HG02943 (cell line): ENCODE measurements around the gene GID4.

Experiments
- ATAC-seq: cut with Tn5 transposase; IDR thresholded peaks from one replicate; pipeline ENCODE4 v1.9.1; 2021; ENCODE audit warnings: mild to moderate bottlenecking, low read depth, moderate library complexity; ENCODE audit not compliant: unreplicated experiment

The GID4 gene

DNA sequence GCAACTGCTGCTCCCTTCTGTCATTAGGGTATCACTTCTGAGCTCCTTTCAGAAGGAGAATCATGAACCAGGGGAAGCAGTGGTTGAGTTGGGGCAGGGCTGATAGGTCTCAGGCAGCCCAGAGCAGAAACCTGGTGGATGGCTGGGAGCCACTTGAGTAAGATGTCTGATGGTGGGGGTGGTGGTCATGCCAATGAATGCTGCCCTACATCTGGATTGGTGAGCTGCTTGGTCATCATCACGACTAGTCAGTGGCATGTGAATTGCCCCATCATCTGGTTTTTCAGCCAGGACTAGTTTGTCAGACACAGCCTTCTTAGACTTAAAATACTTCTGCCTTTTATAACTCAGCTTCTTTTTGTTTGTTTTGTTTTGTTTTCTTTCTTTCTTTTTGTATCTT lies 2.6 kb downstream of the GID4 start:
- ATAC-seq: no peak

DNA sequence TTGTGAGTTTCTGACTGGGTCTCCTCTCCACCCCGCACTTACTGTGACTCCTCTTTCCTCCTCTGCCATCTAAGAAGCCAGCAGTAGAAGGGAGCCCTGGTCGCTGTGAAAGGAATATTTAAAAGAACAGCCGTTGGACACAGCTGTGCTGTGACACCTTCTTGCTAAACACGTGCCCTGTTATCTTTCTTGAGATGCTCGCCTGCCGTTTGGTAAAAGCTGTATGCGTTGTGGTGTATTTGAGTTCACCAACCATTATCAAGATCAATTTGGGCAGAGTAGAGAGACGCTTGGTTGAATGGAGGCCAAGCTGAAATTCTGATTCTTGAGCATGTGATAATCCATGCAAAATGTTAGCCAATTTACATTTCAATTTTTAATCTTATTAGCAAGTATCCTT lies 3.8 kb downstream of the GID4 start:
- no peak for ATAC-seq

DNA sequence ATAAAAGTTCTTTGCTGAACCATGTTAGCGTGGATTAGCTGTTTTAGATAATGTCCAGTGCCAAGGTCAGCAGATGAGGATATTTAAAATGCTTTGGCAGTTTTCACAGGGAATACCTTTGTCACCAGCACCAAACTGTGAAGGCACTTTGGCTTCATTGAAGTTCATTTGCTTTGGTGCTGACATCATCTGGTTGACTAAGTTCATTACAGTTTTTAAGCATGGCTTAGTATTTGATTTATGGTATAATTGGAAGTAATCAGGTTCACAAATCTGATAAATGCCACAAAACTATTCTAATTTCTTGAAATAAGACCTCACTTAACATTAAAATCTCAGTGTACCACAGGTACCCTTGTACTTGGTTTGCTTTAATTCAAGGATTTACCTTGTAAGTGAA lies 4.3 kb downstream of the GID4 start:
- ATAC-seq: no peak

DNA sequence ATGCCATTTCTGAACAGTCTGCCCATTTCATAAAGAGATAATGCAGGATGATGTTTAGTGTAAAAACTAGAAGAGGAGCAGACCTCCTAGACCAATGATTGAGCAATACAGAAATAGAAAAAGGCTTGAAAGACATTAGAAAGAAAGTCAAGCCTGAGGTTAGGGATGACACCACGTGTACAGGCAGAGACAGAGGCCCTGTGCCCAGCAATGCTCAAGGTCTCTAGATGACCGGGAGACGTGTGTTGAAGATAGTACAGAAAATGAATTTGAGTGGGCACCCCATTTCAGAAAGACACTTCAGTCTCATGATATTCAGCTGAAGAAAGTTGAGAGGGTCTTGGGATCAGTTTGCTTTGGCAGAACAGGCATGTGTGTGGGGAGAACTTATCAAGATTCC lies 5.4 kb downstream of the GID4 start:
- ATAC-seq: no peak

DNA sequence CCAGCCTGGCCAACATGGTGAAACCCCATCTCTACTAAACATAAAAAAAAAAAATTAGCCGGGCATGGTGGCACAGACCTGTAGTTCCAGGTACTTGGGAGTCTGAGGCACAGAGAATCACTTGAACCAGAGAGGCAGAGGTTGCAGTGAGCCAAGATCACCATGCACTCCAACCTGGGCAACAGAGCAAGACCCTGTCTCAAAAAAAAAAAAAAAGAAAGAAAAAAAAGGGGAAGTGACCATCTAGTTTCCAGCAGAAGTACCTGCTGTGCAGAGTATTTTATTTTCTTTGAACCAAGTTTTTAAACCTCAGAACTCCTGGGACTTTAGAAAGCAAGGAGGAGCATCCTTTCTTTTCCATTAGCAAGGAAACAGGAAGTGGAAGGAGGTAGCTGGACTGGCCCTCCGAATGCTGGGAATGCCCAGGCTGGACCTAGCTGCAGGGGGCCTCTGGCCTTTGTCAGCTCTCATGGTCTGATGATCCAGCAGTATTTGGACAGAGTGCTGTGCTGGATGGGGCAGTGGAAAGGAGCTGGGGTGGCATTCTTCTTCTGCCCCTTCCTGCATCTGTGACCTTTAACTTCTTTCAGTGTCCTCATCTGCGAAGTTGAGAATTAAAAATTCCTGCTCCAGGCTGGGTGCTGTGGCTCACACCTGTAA lies 6.6 kb downstream of the GID4 start:
- no peak for ATAC-seq

DNA sequence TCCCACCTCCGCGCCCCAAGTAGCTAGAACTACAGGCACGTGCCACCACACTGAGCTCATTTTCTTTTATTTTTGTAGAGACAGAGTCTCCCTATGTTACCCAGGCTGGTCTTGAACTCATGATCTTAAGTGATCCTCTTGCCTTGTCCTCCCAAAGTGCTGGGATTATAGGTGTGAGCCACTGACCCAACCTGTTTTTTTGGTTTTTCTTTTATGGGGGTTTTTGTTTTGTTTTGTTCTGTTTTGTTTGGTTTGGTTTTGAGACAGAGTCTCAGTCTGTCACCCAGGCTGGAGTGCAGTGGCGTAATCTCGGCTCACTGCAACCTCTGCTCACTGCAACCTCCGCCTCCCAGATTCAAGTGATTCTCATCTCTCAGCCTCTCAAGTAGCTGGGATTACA lies 16.4 kb downstream of the GID4 start:
- ATAC-seq: no peak

DNA sequence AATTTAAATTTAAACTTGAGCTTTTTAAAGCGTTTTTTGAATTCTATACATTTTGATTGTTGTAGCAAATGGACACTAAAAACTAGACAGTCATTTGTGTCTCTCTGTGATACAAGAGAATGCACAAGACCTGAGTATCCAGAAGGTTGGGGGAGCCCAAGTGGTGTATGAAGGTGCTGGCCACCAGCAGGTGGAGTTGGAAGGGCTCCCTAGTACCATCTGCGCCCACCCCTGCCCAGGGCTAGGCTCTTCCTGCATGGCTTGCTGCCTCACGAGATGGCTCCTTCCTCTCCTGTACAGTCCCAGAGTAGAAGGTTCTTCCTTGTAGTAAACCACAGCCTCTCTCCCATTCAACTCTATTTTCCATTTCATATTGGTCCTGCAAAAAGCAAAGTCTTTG lies 17.0 kb downstream of the GID4 start:
- no peak for ATAC-seq

DNA sequence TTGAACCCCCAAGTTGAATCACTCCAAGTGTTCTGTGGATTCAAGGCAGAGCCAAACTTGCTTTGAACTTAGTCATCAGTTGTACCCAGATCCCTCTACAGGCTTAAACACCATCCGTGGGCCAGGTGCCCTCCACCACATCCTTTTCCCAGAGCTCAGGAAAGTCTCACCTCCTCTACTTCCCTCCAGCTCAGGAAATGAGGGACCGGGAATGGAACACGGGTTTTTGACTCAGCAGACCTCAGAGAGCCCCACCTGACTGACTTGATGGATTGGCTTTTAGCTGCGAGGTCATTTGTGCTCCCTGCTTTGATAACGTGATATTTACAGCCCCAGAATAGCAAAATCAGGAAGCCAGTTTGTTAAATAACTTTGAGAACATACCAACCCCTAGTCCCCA lies 20.1 kb downstream of the GID4 start:
- ATAC-seq: no peak

DNA sequence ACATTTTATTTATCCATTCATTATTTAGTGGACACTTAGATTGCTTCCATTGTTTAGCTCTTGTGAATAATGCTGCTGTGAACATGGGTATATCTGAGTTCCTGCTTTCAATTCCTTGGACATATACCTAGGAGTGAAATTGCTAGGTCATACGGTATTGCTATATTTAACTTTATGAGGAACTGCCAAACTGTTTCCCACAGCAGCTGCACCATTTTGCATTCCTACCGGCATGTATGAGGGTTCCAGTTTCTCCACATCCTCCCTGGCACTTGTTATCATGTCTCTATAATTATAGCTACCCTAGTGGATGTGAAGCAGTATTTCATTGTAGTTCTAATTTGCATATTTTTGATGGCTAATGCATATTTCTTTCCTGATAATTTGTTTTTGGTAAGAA lies 24.8 kb downstream of the GID4 start:
- ATAC-seq: no peak

DNA sequence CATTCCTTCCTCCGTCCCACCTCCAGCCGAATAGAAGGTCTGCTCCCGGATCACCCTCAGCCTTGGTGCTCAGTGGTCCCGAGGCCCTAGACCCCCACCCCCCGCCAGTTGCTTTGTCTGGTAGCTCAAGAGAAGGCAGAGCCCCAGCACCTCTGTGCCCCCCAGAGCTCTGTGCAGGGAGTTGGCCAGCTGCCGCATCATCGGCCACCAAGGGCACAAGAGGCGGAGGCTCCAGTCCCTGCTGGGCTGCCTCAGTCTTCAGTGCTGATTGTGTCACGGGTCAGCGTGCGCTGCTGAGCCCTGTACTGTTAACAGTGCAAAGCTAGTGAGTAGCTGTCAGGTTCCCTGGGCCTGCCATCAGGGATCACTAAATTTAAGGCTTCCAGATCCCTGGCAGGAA lies 26.3 kb downstream of the GID4 start:
- ATAC-seq: no peak

DNA sequence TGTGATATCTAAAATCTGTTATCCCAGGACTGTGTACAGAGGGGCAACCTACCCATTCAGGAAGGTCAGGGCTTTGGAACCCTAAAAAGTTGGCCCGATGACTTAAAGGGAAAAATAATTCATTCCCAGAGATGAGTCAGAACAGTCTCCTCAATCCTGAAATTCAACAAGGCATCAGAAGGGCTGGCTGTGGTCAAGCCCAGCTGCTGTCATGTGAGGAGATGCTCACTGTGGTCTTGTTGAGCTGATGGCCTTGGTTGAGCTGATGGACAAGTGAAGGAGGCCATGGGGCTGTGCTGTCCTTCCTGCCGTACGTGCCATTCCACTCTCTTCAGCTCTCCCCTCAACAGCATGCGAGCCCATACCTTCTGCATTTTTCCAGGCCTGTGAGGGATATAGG lies 27.7 kb downstream of the GID4 start:
- ATAC-seq: no peak

DNA sequence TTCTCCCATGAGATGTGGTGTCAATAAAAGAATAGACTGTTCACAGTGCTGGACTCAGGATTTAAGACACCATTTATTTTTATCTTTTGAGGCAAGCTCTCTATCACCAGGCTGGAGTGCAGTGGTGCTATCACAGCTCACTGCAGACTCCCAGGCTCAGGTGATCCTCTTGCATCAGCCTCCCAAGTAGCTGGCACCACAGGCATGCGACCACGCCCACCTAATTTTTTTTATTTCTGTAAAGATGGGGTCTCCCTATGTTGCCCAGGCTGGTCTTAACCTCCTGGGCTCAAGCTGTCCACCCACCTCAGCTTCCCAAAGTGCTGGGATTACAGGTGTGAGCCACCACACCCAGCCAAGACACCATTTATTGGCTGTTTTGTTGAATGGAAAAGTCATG lies 29.9 kb downstream of the GID4 start:
- ATAC-seq: no peak

DNA sequence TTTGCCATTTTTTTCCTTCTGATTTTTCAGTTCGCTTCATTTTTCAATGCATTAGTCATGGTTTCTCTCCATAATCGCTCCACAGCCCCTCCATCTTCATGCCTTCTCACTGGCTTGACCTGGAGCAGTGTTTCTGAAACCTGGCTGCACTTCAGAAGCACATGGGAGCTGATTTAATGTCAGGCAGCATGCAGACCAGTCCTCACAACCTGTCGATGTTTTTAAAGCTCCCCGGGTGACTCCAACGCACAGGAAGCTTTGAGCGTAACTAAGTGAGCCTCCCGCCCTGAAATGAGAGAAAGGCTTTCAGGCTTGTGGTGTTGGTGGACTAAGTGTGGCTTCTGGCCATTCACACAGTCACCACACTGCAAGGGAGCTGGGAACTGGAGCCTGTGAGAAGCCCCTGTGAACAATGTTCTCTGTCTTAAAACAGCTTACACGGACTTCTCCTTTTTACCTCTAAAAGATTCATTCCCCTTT lies 31.7 kb downstream of the GID4 start:
- ATAC-seq: no peak

DNA sequence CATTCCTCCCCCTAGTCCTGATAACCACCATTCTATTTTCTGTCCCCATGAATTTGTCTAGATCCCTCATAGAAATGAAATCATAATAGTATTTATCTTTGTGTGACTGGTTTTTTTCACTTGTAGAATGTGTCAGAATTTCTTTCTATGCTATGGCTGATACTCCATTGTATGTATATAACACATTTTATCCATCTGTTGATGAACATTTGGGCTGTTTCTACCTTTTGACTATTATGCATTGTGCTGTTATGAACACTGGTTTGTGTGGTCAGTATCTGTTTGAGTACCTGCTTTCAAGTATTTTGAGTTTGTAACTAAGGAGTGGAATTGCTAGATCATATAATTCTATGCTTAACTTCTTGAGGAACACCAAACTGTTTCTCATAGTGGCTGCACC lies 32.5 kb downstream of the GID4 start:
- no peak for ATAC-seq

DNA sequence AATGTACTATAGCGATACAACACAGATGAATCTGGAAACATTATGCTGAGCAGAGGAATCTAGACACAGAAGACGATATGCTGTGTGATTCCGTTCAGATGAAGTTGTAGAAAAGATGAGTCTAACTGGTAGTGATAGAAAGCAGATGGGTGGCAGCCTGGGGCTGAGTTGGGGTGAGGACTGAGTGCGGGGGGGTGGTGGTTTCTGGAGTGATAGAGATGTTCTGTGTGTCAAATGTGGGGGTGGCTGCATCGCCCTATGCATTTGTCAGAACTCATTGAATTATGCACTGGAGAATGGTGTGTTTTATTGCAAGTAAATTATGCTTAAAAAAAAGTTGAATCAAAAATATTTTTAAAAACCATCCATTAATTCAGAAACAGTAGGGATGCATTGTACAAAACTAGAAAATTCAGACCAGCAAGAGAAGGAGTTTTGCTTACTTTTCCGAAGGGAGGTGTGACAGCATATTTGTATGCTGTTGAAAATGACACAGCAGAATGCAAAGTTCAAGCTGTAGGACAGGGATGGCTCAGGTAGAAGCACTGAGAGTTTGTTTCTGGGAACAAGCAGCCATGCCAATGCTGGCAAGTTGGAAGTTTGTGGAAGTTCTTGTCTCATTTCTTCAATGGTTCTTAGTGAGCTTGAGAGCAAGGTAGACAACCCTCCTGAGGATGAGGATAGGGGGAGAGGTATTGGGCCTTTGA lies 35.5 kb downstream of the GID4 start:
- no peak for ATAC-seq

DNA sequence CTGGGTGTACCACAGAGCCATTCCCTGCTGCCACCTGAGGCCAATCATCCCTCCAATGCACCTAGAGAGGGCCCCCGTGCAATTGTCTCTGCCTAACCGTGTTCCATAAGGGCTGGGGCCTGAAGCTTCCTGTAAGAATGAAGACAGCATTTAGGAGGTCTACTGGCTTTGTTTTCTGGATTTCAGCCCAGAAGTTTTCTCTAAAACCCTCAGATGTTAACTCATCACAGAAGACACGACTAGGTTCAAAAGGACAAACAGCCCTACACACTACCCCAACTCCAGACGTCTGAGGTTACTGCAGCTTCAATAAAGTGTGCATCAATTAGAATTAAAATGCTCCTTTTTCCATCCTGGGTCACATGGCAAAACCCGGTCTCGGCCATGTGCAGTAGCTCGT lies 37.7 kb downstream of the GID4 start:
- ATAC-seq: no peak

DNA sequence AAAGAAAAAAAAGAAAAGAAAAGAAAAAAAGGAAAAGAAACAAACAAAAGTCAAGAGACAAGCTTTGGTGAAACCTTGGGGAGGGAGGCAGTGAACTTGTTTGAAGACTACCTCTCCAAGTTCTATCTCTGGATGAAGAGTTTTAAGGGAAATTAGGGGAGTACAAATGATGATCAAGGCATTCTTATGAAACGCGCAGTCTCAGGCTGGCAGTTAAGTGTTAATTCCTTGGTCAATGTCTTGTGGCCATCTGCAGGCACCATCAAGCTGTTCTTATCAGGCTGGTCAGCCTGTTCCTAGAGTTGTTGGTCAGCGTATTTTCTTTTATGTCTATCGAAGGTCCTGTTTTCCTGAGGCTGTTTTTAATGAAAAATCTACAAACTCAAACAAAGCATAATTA lies 40.3 kb downstream of the GID4 start:
- ATAC-seq: no peak

DNA sequence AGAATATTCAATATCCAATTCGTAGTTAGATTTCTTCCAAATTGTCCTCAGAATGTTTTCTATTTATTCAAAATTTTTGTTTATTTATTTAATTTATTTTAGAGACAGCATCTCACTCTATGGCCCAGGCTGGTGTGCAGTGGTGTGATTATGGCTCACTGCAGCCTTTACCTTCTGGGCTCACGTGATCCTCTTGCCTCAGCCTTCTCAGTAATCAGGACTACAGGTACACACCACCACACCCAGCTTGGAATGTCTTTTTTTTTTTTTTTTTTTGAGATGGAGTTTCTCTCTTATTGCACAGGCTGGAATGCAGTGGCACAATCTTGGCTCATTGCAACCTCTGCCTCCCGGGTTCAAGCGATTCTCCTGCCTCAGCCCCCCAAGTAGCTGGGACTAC lies 45.0 kb downstream of the GID4 start:
- no peak for ATAC-seq

DNA sequence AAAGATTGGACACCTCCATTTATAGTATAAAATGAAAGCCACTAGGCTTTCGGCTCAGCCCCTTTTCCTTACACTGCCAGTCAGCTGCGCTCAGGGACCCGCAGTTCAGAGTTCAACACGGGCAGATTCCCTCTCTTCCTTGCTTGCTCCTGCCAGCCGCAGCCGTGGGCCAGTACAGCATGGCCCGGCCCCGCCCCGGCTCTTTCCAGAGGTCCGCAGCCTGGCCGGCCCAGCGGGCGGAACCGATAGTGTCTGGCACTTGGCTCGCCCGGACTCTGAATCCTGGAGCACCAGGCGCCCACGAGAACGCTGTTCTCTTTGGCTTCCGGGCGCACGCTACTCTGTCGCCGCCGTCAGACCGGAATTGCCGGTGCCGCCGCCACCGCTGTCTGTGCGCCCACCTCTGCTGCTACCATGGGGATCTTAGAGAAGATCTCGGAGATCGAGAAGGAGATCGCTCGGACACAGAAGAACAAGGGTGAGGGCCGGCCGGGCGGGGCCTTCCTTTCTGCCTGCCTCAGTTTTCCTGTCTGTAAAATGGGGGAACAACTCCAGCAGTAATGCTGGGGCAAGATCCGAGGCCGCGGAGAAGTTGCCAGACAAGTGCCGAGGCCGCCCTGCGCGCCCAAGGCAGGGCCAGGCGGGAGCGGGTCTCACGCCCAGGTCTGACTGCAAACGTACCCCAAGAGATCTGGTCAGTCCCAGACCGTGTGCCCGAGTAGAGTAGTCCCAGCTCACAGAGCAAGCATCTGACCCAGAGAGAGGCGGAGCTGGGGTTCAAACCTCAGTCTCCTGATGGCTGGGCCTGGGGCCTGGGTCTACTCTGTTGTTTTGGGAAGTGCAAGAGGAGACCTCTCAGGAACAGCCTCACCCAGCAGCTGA lies 48.6 kb downstream of the GID4 start, which contains the start of gene DRG2:
TSS of gene DRG2 (plus strand) at position 339 of the 882 bp plus-strand sequence. CDS start at position 415, 76 bp downstream.
- ATAC-seq: peak; percentile 73

DNA sequence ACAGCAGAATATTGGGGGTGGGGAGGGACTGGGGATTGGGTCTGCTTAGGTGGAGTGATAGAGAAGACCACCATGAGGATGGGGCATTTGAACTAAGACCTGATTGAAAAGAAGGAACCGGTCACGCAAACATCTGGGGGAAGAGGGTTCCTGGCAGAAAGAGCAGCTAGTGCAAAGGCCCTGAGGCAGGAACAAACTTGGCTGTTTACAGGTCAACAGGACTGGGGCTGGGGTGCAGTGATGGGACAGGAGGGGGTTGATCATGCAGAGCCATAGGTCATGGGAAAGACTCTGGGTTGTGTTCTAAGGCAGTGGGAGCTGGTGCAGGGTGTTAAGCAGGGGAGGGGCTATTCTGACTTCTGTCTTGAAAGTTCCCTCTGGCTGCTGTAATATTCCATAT lies 50.4 kb downstream of the GID4 start:
- no peak for ATAC-seq
